ENCODE data around the gene SPIRE1.
"Not testable (repeated sequence)": the region's sequence is repeated elsewhere in the genome, so short reads cannot be mapped to it uniquely, and the experiment has no call there.

Gene SPIRE1

GRCh38 chr18:12552879-12553242 lies 105.0 kb downstream of the SPIRE1 start:
- DNase-seq (ENCODE audit: low read depth): no peak

DNA sequence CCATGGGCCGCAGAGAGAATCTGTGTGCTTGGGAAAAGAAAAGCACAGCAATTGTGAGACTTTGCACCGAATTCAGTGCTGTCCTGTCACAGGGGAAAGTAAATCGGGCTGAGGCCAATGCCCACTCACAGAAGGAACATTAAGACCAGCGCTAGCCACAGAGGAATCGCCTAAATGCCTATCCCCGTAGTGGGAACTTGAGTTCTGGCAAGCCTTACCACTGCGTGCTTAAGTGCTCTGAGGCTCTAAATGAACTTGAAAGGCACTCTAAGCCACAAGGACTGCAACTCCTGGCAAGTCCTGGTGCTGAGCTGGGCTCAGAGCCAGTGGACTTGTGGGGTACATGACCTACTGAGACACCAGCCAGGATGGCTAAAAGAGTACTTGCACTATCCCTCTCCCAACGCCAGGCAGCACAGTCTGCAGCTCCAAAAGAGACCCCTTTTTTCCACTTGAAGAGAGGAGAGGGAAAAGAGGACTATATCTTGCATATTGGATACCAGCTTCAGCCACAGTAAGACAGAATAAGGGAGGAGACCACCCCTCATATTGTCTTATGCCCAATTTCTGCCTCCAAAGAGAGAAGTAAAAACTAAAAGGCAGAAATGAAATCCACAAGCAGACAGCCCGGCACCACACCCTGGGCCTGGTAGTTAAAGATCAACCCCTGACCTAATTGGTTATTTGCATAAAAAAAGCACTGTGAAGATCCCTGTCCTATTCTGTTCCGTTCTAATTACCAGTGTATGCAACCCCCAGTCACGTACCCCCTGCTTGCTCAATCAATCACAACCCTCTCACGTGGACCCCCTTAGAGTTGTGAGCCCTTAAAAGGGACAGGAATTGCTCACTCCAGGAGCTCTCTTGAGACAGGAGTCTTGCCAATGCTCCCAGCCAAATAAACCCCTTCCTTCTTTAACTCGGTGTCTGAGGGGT lies 105.7 kb downstream of the SPIRE1 start:
- DNase-seq (ENCODE audit: low read depth): not testable (repeated sequence)

DNA sequence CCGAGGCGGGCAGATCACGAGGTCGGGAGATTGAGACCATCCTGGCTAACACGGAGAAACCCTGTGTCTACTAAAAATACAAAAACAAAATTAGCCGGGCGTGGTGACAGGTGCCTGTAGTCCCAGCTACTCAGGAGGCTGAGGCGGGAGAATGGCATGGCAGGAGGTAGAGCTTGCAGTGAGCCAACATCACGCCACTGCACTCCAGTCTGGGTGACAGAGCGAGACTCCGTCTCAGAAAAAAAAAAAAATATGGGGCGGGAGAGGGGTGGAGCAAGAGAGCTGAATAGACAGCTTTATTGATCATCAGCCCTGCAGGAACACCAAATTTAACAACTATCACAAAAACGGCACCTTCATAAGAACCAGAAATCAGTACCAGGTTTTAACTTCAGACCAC lies 106.4 kb downstream of the SPIRE1 start:
- DNase-seq (ENCODE audit: low read depth): not testable (repeated sequence)

DNA sequence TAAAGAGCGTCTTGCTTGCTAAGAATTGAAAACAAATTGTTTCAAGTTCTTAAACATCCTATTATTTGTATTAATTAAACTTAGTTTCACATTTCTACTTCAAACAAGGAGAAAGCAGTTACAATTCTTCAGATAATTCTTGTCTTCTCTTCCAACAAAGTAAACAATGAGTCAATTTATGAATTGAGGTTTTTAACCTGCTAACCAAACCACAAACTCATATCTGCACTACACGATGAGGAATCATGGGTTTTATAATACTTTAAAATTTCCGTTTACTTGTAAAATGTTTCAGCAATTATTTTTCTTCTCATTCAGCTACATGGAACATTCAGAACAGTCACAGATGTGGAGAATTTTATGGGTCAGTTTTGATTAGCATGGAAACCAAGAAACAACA lies 114.2 kb downstream of the SPIRE1 start:
- DNase-seq (ENCODE audit: low read depth): no peak

GRCh38 chr18:12540751-12541150 lies 117.2 kb downstream of the SPIRE1 start:
- no peak for DNase-seq (ENCODE audit: low read depth)

GRCh38 chr18:12539158-12539557 lies 118.7 kb downstream of the SPIRE1 start:
- not testable (repeated sequence) for DNase-seq (ENCODE audit: low read depth)

DNA sequence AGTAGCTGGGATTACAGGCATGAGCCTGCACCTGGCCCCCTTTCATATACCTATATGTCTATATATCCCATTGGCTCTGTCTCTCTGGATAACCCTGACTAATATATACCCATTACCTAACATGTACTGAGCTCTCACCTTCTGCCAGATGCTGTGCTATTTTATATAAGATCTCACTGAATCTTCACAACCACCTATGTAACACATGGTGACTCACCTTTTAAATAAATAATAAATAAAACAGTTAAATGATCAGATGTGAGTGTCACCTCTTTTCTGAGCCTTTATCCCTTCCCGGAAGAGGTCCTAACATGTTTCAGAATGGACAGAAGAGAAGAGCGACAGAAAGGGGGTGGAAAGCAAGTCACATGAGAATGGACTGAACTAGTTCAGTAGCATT lies 123.1 kb downstream of the SPIRE1 start:
- no peak for DNase-seq (ENCODE audit: low read depth)

DNA sequence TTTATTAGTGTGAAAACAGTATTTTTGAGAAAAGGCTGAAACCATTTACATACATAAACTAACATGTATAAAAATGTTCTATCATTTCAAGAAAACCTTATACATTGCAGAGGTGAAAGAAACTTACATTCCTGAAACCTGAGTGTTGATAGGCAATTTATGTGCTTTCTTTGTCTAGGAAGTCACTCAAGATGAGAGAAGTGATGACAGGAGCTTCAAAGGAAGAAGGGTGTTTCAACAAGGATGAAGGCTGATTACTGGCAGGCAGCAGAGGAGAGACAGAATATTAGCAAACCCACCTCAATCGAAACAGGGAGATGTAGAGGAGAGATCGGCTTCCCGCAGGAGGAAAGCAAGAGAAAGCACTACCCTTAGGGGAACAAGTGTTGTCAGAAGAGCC lies 125.2 kb downstream of the SPIRE1 start:
- no peak for DNase-seq (ENCODE audit: low read depth)

GRCh38 chr18:12531749-12532148 lies 126.2 kb downstream of the SPIRE1 start:
- no peak for DNase-seq (ENCODE audit: low read depth)

DNA sequence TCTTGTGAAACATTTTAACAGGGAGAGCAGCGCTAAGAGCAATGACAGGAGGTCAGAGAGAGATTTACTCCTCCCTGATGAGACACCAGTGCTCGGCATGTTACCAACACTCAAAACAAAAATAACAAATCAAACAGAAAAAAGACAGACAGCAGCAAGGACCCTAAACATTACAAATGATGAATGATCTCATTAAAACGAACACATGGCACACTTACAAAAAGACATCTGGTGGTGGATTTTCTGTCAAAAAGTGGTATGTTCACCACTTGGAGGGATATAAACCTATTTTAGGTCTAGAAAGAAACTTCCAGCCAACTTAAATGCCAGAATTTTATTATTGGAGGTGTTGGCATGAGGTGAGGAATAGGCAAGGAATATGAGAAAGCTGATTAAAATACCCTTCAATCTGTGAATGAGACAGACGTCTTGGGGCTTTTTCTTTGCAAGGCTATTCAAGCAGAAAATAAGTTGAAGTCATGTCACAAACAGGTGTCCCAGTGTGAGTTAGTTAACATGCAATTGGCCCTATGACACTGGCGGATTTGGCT lies 137.4 kb downstream of the SPIRE1 start:
- DNase-seq (ENCODE audit: low read depth): no peak

GRCh38 chr18:12518832-12519531 lies 138.9 kb downstream of the SPIRE1 start:
- DNase-seq (ENCODE audit: low read depth): no peak

DNA sequence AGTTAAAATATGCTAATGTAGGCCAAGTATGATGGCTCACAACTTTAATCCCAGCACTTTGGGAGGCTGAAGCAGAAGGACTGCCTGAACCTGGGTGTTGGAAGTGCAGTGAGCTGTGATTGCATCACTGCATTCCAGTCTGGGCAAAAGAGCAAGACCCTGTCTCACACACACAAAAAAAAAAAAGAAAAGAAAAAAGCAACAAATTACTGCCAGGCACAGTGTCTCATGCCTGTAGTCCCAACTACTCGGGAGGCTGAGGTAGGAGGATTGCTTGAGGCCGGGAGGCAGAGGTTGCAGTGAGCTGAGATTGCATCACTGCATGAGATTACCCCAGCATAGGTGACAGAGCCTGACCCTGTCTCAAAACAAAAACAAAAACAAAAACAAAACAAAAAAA lies 139.6 kb downstream of the SPIRE1 start:
- DNase-seq (ENCODE audit: low read depth): no peak

GRCh38 chr18:12517142-12517825 lies 140.6 kb downstream of the SPIRE1 start:
- no peak for DNase-seq (ENCODE audit: low read depth)

DNA sequence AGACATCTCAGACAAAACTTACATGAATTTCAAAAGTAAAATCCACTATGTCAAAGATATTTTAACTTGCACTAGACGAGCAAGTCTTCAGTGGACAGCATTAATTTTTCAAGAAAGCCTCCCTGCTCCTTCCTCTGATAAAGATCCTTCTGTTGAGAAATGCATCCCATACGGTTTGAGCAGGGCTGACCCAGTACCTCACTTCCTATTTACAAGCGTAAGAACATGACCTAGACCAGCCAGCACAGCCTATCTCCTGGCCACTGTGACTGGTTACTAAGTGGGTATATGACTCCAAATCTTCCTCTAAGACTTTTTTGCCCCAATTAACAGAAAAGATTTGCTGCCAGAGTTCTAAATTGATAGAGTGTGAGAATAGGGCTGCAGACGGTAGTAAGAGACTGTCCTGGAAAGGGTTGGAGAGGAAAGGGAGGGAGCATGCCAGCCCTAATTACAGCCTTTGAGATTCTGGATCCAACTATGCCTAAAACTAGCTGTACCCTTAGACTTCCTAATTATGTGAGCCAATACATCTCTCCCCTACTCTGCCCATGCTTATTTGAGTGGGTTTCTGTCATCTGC lies 141.8 kb downstream of the SPIRE1 start:
- no peak for DNase-seq (ENCODE audit: low read depth)

DNA sequence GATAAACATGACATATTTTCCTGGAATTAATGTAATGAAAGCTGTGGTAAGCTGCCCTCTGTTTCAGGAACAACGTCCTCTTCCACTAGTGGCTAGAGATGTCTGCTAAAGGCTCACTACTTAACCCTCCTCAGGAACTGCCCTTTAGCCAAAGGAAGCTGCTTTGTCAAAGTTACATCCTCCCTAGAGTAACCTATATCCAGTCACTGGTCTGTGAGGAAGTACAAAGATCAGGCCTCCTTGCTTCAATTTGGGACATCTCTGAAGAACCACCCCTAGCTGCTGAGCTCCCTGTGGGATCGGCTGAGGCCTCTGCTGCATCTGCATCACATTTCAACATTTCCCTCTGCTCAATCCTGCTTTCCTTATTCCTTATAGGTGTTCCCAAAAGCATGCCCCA lies 142.4 kb downstream of the SPIRE1 start:
- DNase-seq (ENCODE audit: low read depth): no peak

DNA sequence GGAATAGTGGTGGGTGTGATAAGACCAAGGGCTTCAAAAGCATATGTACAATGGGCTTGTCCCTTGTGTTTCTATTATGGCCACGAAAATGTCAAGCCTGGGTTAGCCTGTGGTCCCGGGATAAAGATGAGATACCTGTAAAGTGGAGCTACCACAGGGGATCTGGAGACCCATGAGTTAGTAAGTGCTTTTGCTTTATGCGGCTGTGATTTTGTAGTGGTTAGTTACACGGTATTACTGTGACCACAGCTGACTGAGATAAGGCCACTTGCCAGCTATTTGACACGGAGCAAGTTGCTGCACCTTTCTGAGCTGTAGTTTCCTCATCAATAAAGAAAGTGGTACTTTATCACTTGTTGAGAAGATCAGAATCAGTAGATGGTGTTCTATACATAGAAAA lies 150.9 kb downstream of the SPIRE1 start:
- DNase-seq (ENCODE audit: low read depth): no peak

DNA sequence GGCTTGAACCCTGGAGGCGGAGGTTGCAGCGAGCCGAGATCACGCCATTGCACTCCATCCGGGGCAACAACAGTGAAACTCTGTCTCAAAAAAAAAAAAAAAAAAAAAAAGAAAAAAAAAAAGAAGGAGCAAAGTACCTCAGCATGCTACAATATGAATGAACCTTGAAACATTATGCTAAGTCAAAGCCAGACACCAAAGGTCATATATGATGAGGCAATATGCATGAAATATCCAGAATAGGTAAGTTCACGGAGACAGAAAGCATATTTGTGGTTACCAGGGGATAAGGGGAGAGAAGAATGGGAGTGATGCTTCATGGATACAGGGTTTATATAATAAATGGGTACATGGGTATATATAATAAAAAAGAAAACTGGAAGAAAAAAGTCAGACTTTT lies 156.9 kb downstream of the SPIRE1 start:
- DNase-seq (ENCODE audit: low read depth): no peak

- no peak for DNase-seq (ENCODE audit: low read depth)
Observed at GRCh38 chr18:12497839-12498238, 160.1 kb downstream of the SPIRE1 start.

DNA sequence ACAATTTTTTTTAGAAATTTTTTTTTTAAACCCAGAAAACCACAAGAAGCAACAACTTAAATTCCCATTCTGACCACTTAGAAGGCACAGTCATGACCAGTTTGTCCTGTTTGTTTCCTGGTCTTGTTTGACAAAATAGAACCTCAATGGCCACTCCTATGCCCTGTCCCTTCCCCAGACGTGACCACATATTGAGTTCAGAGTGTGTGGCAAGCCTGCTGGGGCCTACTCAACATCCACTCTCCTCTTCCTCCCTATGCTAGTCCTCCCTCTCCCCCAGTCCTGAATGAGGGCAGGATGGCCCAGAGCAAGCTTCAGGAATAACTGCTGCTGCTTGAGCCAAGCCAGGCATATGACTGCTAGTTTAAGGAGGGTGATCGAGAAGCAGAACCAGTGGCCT lies 160.6 kb downstream of the SPIRE1 start:
- DNase-seq (ENCODE audit: low read depth): no peak

DNA sequence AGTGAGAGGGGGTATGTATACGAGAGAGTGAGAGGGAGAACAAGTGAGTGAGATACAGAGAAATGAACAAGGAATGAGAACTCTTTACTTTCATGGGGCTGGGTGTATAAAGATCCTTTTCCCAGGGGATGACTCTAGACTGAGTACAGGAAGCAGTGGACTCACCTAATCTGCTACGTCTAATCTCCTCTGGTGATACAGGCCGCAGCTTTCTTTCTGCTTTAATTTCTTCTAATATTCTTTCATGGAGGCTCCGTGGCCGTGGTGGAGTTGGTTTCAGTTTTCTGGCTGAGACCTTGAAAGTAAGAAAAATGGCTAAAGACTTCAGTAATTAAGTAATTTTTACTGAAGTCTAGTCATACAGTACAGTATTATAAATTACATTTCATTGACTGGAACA lies 165.0 kb downstream of the SPIRE1 start:
- no peak for DNase-seq (ENCODE audit: low read depth)

- DNase-seq (ENCODE audit: low read depth): no peak
Observed at GRCh38 chr18:12491611-12492435, 166.1 kb downstream of the SPIRE1 start.

Data from stimulated activated CD8-positive, alpha-beta memory T cell treated with anti-CD3 and anti-CD28 coated beads, Interleukin-4, amount 100 ng/mL, for 24 hours (primary cell).